Jurkat, Clone E6-1 (cell line): ENCODE results near the gene ENTR1.

ENCODE experiments used
- DNase-seq: peaks from one replicate; pipeline ENCODE4 v3.0.0-alpha.2; 2011; ENCODE audit warnings: low read depth, low spot score
- H3K4me3 ChIP-seq: 2 replicates; pipeline ENCODE4 v1.5.1; 2011; ENCODE audit warnings: mild to moderate bottlenecking, low read length, control low read depth, moderate library complexity

Gene ENTR1

GRCh38 chr9:136354592-136355085, 55.8 kb downstream of the ENTR1 start:
- no peak for DNase-seq
- H3K4me3 ChIP-seq, result no peak overlapping the region

GRCh38 chr9:136353757-136354488, 56.5 kb downstream of the ENTR1 start:
- no peak overlapping the region for H3K4me3 ChIP-seq
- no peak for DNase-seq

GRCh38 chr9:136353088-136353487, 57.3 kb downstream of the ENTR1 start:
- no peak for DNase-seq
- no peak overlapping the region for H3K4me3 ChIP-seq

- no peak overlapping the region for H3K4me3 ChIP-seq
- peak; percentile 9 for DNase-seq
Measured at GRCh38 chr9:136352682-136353081, 57.7 kb downstream of the ENTR1 start.
